ENCODE measurements around the gene FOS.

DNA sequence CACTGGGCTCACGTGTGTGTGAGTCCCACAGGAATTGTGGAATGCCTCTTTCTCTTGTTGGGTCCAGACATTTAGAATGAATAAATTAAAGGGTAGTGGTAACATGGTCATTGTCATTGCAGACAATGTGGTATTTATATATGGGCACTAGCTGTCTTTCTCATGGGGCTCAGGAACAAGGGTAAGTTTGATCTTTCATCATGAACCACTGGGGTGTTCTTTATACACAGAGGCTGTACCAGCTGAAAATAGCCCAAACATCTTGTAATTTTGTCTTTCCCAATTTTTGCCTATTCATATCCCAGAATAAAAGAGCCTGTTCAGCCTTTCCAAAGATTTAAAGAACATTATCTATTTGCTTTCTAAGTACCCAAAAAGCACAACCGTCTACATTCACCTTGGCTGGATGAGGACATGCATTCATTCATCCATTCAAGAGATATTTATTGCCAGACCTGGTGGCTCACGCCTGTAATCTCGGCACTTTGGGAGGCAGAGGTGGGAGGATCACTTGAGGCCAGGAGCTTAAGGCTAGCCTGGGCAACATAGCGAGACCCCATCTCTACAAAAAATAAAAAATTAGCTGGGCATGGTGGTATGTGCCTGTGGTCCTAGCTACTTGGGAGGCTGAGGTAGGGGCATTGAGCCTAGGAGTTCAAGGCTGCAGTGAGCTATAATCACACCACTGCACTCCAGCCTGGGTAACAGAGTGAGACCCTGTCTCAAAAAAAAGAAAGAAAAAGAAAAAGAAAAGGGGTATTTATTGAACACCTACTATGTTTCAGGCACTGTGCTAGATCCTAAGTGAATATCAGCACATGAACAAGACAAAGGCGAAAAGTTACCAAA is 4.4 kb upstream of the FOS start:
- TF ChIP-seq POLR2A (IDR thresholded peaks at IDR 0.05; ENCODE audit: low read length) (no peak), GATA1 (IDR thresholded peaks at IDR 0.05; ENCODE audit: low read depth, low read length) (no peak)

All from erythroblast (primary cell).